ENCODE results near the gene RFX3. TPM values are rescaled to one million over a fixed set of nuclear protein-coding genes. Genes with fewer than 3 reads are reported as not detected.

The RFX3 gene
- total and polyA plus RNA-seq, 3 donors from 2014 or later: 29.7 to 45.3 (median 30.7) TPM

GRCh38 chr9:3521966-3522365, 3.8 kb downstream of the RFX3 start:
- DNase-seq: no peak
- Histone ChIP-seq H3K27ac (no peak overlapping the region), H3K36me3 (ENCODE audit: low read depth, missing control alignments) (no peaks in the 10 kb centered on the region), H3K9me3 (no peaks in the 10 kb centered on the region), H3K4me1 (peaks cover 2% of the 10 kb centered on the region), H3K4me3 (no peak overlapping the region), H3K27me3 (no peaks in the 10 kb centered on the region)
- 88 to 92% methylated on average over 1 of the region's 1 CpG for WGBS, 2 donors
- intact Hi-C loops (cut with DNase I; ENCODE audit: low total_unique reads): no loop called here
- no peak for TF ChIP-seq CTCF (IDR thresholded peaks at IDR 0.05)
- no peak for TF ChIP-seq POLR2A (IDR thresholded peaks at IDR 0.05)

GRCh38 chr9:3520564-3520963, 5.2 kb downstream of the RFX3 start:
- no peak overlapping the region for H3K27ac ChIP-seq
- DNase-seq: no peak
- no peaks in the 10 kb centered on the region for H3K9me3 ChIP-seq
- H3K36me3 ChIP-seq (ENCODE audit: low read depth, missing control alignments): no peaks in the 10 kb centered on the region
- no peaks in the 10 kb centered on the region for H3K4me1 ChIP-seq
- 88 to 96% methylated on average over 4 of the region's 4 CpGs for WGBS, 2 donors
- no peaks in the 10 kb centered on the region for H3K27me3 ChIP-seq
- intact Hi-C loops (cut with DNase I; ENCODE audit: low total_unique reads): no loop called here
- TF ChIP-seq POLR2A (IDR thresholded peaks at IDR 0.05) (no peak), CTCF (IDR thresholded peaks at IDR 0.05) (no peak)
- no peak overlapping the region for H3K4me3 ChIP-seq

- intact Hi-C loops (cut with DNase I; ENCODE audit: low total_unique reads): no loop called here
- no peak for DNase-seq
- no peak for TF ChIP-seq POLR2A (IDR thresholded peaks at IDR 0.05)
- no peak for TF ChIP-seq CTCF (IDR thresholded peaks at IDR 0.05)
- Histone ChIP-seq H3K36me3 (ENCODE audit: low read depth, missing control alignments) (no peaks in the 10 kb centered on the region), H3K4me1 (no peaks in the 10 kb centered on the region), H3K27me3 (no peaks in the 10 kb centered on the region), H3K27ac (no peak overlapping the region), H3K9me3 (no peaks in the 10 kb centered on the region), H3K4me3 (no peak overlapping the region)
- WGBS, 2 donors: 92 to 93% methylated on average over 3 of the region's 3 CpGs
Measured at GRCh38 chr9:3517377-3518048, 8.3 kb downstream of the RFX3 start.

- H3K4me1 ChIP-seq: no peaks in the 10 kb centered on the region
- no peak overlapping the region for H3K4me3 ChIP-seq
- H3K9me3 ChIP-seq: no peaks in the 10 kb centered on the region
- intact Hi-C loops (cut with DNase I; ENCODE audit: low total_unique reads): no loop called here
- no peak for TF ChIP-seq CTCF (IDR thresholded peaks at IDR 0.05)
- TF ChIP-seq POLR2A (IDR thresholded peaks at IDR 0.05): no peak
- 90 to 92% methylated on average over 4 of the region's 4 CpGs for WGBS, 2 donors
- H3K27me3 ChIP-seq: no peaks in the 10 kb centered on the region
- no peak overlapping the region for H3K27ac ChIP-seq
- no peaks in the 10 kb centered on the region for H3K36me3 ChIP-seq (ENCODE audit: low read depth, missing control alignments)
- no peak for DNase-seq
Measured at GRCh38 chr9:3516667-3517330, 9.0 kb downstream of the RFX3 start.

GRCh38 chr9:3515405-3515804, 10.4 kb downstream of the RFX3 start:
- no peaks in the 10 kb centered on the region for H3K27me3 ChIP-seq
- H3K27ac ChIP-seq: no peak overlapping the region
- H3K9me3 ChIP-seq: no peaks in the 10 kb centered on the region
- no peak for TF ChIP-seq CTCF (IDR thresholded peaks at IDR 0.05)
- TF ChIP-seq POLR2A (IDR thresholded peaks at IDR 0.05): no peak
- intact Hi-C loops (cut with DNase I; ENCODE audit: low total_unique reads): no loop called here
- WGBS, 2 donors: 83 to 93% methylated on average over 3 of the region's 3 CpGs
- no peaks in the 10 kb centered on the region for H3K4me1 ChIP-seq
- H3K36me3 ChIP-seq (ENCODE audit: low read depth, missing control alignments): no peaks in the 10 kb centered on the region
- no peak for DNase-seq
- no peak overlapping the region for H3K4me3 ChIP-seq
